K562 (cell line): ENCODE data around the gene TINAGL1.

Experiments
- EZH2 ChIP-seq: IDR thresholded peaks from 2 replicates; pipeline ENCODE4 v1.6.1; 2012; ENCODE audit warnings: low read depth, mild to moderate bottlenecking, inconsistent platforms, low read length, borderline replicate concordance
- KLF13 ChIP-seq: fragments of 450-650 bp; IDR thresholded peaks from 2 replicates; pipeline ENCODE4 v1.6.1; 2016; ENCODE audit warnings: missing genetic modification characterization, low read depth, mild to moderate bottlenecking, missing compliant biosample characterization, moderate library complexity, borderline replicate concordance
- ZC3H11A ChIP-seq: IDR thresholded peaks from 2 replicates; pipeline ENCODE4 v1.6.1; 2012; ENCODE audit warnings: low read depth, low read length, improper control_type of control experiment
- TF ChIP-seq, protein P1 (sequence below), 2 experiments: fragments of 450-650 bp; formaldehyde crosslinking in 1 of 2; IDR thresholded peaks; 2 replicates each; pipeline versions ENCODE4 v1.4.0 to v1.6.1; 2014 to 2020; ENCODE audit warnings: mild to moderate bottlenecking in 2 of 2, borderline replicate concordance in 1 of 2, low read depth in 1 of 2

- TF ChIP-seq KLF13 (tag) (no peak), EZH2 (no peak), ZC3H11A (no peak)
- TF ChIP-seq, protein P1, sequence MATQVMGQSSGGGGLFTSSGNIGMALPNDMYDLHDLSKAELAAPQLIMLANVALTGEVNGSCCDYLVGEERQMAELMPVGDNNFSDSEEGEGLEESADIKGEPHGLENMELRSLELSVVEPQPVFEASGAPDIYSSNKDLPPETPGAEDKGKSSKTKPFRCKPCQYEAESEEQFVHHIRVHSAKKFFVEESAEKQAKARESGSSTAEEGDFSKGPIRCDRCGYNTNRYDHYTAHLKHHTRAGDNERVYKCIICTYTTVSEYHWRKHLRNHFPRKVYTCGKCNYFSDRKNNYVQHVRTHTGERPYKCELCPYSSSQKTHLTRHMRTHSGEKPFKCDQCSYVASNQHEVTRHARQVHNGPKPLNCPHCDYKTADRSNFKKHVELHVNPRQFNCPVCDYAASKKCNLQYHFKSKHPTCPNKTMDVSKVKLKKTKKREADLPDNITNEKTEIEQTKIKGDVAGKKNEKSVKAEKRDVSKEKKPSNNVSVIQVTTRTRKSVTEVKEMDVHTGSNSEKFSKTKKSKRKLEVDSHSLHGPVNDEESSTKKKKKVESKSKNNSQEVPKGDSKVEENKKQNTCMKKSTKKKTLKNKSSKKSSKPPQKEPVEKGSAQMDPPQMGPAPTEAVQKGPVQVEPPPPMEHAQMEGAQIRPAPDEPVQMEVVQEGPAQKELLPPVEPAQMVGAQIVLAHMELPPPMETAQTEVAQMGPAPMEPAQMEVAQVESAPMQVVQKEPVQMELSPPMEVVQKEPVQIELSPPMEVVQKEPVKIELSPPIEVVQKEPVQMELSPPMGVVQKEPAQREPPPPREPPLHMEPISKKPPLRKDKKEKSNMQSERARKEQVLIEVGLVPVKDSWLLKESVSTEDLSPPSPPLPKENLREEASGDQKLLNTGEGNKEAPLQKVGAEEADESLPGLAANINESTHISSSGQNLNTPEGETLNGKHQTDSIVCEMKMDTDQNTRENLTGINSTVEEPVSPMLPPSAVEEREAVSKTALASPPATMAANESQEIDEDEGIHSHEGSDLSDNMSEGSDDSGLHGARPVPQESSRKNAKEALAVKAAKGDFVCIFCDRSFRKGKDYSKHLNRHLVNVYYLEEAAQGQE (IDR thresholded peaks at IDR 0.05; ENCODE audit: borderline replicate concordance): no peak
- TF ChIP-seq, protein P1 (CRISPR knock-in tag; IDR thresholded peaks at IDR 0.05; ENCODE audit: low read depth): no peak
Observed at GRCh38 chr1:31552489-31552888, 23.8 kb upstream of the TINAGL1 start.
